HG02759 (cell line): ENCODE results near the gene ENO2.

Experiments used
- ATAC-seq: cut with Tn5 transposase; IDR thresholded peaks from one replicate; pipeline ENCODE4 v1.9.1; 2021; ENCODE audit warnings: mild to moderate bottlenecking, moderate library complexity; ENCODE audit not compliant: unreplicated experiment

ENO2 gene

GRCh38 chr12:6912164-6912935, 2.0 kb upstream of the ENO2 start:
- ATAC-seq: no peak

DNA sequence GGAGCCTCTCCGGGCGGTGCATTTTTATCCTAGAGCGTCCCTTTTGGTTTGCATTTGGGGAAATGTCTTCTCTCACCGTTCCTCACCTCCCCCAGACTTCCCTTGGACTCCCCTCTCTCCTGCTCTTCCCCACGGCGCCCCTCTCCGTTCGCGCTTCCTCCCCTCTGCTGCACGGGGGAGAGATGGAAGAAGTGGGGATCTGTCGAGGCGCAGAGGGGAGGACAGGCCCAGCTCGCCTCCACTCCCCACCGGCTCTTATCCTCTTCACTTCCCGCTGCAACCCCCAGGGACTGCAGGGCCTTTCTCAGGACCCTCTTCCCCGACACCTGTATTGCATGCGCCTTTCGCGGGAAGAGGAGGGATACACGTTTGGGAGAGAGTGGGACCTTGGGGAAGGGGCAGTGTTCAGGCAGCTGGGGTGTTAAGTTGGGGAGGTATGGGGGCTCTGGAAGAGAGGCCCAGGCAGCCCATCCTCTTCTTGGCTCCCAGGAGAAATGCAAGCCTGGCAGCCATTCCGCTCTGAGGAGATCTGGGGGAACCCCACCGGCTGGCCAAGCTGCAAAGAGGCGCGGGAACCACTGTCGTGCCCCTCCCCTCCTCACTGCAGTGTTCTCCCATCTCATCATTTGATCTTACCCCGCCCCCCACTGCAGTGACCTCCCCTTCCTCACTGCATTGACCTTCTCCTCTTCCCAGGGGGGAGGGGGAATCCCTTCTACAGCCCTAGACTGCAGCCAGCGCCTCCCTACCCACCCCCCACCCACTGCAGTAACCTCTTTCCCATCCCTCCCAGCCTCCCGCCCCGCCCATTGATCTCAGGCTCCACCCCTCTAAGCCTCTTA, 788 bp downstream of the ENO2 start:
- ATAC-seq: no peak

DNA sequence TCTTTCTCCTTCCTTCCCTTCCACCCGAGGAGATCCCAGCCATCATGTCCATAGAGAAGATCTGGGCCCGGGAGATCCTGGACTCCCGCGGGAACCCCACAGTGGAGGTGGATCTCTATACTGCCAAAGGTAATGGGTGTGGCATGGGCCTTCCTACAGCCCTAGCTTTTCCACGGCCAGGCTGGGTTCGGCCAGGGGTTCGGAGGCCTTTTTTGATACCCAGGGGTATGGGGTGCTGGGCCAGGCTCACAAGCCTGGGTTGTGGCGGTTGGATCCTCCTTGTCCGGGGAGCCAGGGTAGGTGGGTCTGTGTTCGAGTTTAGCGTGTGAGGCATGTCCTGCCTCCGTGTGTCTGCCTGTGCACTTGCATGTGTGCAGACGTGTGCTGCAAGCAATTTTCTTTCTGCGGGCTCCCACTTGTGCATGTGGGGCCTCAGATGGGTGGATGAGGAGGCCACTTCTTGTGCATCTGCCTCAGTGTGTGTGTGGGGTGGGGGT, 1.5 kb downstream of the ENO2 start:
- no peak for ATAC-seq

- no peak for ATAC-seq
Measured at GRCh38 chr12:6916426-6917200, 2.2 kb downstream of the ENO2 start.

DNA sequence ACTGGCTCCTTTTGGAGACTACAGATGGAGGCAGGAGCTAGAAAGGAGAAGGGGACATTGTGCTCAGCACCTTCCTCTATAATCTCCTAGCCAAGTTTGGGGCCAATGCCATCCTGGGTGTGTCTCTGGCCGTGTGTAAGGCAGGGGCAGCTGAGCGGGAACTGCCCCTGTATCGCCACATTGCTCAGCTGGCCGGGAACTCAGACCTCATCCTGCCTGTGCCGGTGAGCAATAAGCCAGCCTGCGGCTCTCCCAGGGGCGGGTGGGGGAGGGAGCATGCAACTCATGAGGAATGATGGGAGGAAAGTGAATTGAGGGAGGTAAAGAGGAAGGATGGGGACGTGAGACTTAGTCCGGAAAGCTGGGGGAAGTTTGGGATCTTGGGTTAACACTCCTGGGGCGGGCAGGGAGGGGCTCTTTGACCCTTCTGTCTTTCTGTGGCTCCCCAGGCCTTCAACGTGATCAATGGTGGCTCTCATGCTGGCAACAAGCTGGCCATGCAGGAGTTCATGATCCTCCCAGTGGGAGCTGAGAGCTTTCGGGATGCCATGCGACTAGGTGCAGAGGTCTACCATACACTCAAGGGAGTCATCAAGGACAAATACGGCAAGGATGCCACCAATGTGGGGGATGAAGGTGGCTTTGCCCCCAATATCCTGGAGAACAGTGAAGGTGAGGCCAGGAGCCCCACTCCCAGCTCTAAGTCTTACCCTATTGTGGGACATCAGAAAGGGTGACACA, 3.3 kb downstream of the ENO2 start:
- no peak for ATAC-seq

GRCh38 chr12:6919588-6919987, 5.2 kb downstream of the ENO2 start:
- ATAC-seq: no peak

DNA sequence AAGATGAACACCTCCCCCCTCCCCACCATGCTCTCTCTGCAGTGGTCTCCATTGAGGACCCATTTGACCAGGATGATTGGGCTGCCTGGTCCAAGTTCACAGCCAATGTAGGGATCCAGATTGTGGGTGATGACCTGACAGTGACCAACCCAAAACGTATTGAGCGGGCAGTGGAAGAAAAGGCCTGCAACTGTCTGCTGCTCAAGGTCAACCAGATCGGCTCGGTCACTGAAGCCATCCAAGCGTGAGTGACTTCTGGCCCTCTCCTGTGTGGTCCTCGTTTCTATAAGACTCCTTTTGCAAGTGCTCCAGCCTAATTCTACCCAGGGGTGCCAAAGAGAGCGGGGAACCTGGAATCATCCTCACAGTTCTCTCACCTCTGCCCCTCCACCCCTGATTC, 7.2 kb downstream of the ENO2 start:
- ATAC-seq: no peak

- ATAC-seq: peak; percentile 39
Measured at GRCh38 chr12:6921996-6922946, 7.9 kb downstream of the ENO2 start.

DNA sequence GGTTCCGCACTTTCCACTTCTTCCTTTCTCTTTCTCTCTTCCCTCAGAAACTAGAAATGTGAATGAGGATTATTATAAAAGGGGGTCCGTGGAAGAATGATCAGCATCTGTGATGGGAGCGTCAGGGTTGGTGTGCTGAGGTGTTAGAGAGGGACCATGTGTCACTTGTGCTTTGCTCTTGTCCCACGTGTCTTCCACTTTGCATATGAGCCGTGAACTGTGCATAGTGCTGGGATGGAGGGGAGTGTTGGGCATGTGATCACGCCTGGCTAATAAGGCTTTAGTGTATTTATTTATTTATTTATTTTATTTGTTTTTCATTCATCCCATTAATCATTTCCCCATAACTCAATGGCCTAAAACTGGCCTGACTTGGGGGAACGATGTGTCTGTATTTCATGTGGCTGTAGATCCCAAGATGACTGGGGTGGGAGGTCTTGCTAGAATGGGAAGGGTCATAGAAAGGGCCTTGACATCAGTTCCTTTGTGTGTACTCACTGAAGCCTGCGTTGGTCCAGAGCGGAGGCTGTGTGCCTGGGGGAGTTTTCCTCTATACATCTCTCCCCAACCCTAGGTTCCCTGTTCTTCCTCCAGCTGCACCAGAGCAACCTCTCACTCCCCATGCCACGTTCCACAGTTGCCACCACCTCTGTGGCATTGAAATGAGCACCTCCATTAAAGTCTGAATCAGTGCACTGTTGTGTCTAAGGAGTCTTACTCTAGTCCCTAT, 8.8 kb downstream of the ENO2 start:
- ATAC-seq: no peak

- no peak for ATAC-seq
Measured at GRCh38 chr12:6923851-6924250, 9.5 kb downstream of the ENO2 start.

DNA sequence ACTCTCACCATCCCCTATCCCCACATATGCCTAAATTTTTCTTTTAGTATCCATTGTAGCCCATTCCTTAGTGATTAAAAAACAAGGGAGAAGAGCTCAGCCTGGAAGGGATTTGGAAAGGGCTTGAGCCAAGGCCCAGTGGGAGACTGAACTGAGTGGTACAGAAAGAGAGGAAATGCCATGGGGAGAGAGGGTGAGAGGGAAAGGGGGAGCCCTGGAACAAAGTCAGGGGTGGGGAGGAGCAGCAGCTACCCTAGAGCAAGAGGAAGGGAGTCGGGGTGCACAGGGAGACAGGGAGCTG, 10.8 kb downstream of the ENO2 start:
- ATAC-seq: no peak

- ATAC-seq: no peak
Measured at GRCh38 chr12:6925540-6926279, 11.3 kb downstream of the ENO2 start.

- no peak for ATAC-seq
Measured at GRCh38 chr12:6927379-6928021, 13.1 kb downstream of the ENO2 start, which contains the start of gene ATN1. Gene ATN1 (plus strand): TSS chr12:6927959. CDS start chr12:6934002, 6,043 bp downstream.

DNA sequence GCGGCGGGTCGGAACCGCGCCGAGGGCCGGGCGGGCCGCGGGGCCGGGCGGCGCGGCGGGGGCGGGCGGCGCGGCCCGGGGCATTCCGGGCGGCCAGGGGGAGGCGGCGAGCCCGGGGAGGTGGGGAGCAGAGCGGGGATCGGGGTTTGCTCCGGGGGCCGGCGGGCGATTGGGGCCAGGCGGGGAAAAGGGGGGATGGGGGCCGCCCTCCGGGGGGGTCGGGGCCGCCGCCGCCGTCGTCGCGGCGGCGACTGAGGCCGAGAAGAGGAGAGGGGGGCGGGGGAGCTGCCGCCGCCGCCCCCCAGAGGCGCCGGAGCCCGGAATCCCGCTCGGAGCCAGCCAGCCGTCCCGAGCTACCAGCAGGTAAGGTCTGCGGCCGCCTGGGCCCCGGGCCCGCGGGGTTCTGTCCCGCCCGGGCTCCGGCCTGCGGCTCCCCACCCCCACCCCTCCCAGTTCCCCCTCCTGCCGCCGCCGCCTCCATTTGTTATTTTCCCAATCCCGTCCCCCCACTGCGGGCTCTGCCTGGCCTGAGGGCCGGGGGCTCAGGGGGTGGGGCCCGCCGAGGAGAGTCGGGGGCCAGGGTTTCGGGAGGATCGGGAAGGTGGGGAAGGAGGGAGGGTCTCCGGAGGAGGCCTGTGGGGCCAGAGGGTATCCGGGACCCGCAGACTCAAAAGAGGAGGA, 13.8 kb downstream of the ENO2 start:
- ATAC-seq: no peak

DNA sequence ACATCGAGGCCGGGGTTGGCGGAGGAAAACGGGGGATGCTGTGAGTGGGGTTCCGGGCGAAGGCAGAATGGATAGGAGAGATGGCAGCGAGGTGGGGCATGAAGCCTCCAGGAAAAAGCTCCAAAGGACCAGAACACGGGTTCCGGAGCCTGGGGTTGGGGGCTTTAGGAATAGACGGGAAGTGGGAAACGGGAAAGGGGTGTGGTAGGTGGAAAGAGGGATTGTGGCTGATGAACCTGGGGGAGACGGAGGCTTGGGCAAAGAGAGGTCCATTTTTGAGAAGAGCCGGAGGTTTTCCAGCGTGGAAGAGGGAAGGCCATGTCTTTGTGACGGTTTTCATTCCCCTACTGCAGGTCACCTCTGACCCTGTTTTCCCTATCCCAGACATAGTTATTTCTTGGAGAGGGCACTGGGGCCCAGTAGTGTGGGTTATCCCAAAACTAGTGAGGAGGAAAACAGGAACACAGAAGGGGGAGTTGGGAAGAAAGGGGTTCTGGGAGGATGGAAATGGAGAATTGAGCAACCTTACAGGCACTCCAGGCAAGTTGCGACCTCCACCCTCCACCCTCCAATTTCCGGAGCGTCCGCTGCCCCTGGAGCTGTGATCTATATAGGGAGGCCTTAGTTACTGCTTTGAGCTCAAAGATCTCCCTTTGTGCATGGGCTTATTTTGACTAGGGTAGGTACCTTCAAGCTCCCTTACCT, 14.5 kb downstream of the ENO2 start:
- ATAC-seq: no peak
